HEK293T (cell line): ENCODE results near the gene L3MBTL4.

Experiments used
- CTCF ChIA-PET: fragments of 350-600 bp; formaldehyde crosslinking; extraction: SDS; loops from one replicate; lab custom pipeline; 2021; ENCODE audit warnings: antibody characterized with exemption, inconsistent platforms; lab: Yijun Ruan, JAX
- POLR2A ChIA-PET: fragments of 350-600 bp; formaldehyde crosslinking; extraction: SDS; loops from one replicate; lab custom pipeline; 2020; ENCODE audit warnings: antibody characterized with exemption, inconsistent platforms; lab: Yijun Ruan, JAX
- DNase-seq: peaks from one replicate; pipeline ENCODE4 v3.0.0; 2012; ENCODE audit warnings: mixed read lengths; ENCODE audit errors: extremely low spot score
- ARNT ChIP-seq: fragments of 450-650 bp; IDR thresholded peaks from 2 replicates; pipeline ENCODE4 v1.6.1; 2017; ENCODE audit warnings: mild to moderate bottlenecking
- BHLHE40 ChIP-seq: fragments of 450-650 bp; IDR thresholded peaks from 2 replicates; pipeline ENCODE4 v1.6.1; 2016; ENCODE audit warnings: mild to moderate bottlenecking, moderate library complexity, borderline replicate concordance
- CTBP1 ChIP-seq: fragments of 450-650 bp; IDR thresholded peaks from 2 replicates; pipeline ENCODE4 v1.6.1; 2016; ENCODE audit warnings: borderline replicate concordance
- ELF4 ChIP-seq: fragments of 450-650 bp; IDR thresholded peaks from 2 replicates; pipeline ENCODE4 v1.6.1; 2017; ENCODE audit warnings: antibody characterized with exemption
- FOXA1 ChIP-seq: fragments of 450-650 bp; IDR thresholded peaks from 2 replicates; pipeline ENCODE4 v1.6.1; 2016; ENCODE audit warnings: mild to moderate bottlenecking
- FOXK2 ChIP-seq: fragments of 450-650 bp; IDR thresholded peaks from 2 replicates; pipeline ENCODE4 v1.6.1; 2016; ENCODE audit warnings: mild to moderate bottlenecking
- FOXM1 ChIP-seq: fragments of 450-650 bp; IDR thresholded peaks from 2 replicates; pipeline ENCODE4 v1.6.1; 2017; ENCODE audit warnings: mild to moderate bottlenecking, borderline replicate concordance
- HDGF ChIP-seq: fragments of 450-650 bp; IDR thresholded peaks from 2 replicates; pipeline ENCODE4 v1.6.1; 2017; ENCODE audit warnings: antibody characterized with exemption, borderline replicate concordance
- L3MBTL2 ChIP-seq: fragments of 450-650 bp; conservative IDR thresholded peaks from 2 replicates; pipeline ENCODE4 v1.6.1; 2016; ENCODE audit warnings: mild to moderate bottlenecking
- LEF1 ChIP-seq: fragments of 450-650 bp; IDR thresholded peaks from 2 replicates; pipeline ENCODE4 v1.6.1; 2017; ENCODE audit warnings: mild to moderate bottlenecking, borderline replicate concordance
- NFRKB ChIP-seq: fragments of 450-650 bp; IDR thresholded peaks from 2 replicates; pipeline ENCODE4 v1.6.1; 2016; ENCODE audit warnings: mild to moderate bottlenecking, moderate library complexity
- SP1 ChIP-seq: fragments of 450-650 bp; IDR thresholded peaks from 2 replicates; pipeline ENCODE4 v1.6.1; 2017
- SUZ12 ChIP-seq: fragments of 450-650 bp; IDR thresholded peaks from 2 replicates; pipeline ENCODE4 v1.6.1; 2016; ENCODE audit warnings: mild to moderate bottlenecking
- TARDBP ChIP-seq: fragments of 450-650 bp; IDR thresholded peaks from 2 replicates; pipeline ENCODE4 v1.6.1; 2016
- ZNF384 ChIP-seq: fragments of 450-650 bp; IDR thresholded peaks from 2 replicates; pipeline ENCODE4 v1.6.1; 2016
- TF ChIP-seq, protein P1 (sequence below): fragments of 450-650 bp; IDR thresholded peaks from 2 replicates; pipeline ENCODE4 v1.6.1; 2016

The L3MBTL4 gene

GRCh38 chr18:5967666-5968065, 447.0 kb downstream of the L3MBTL4 start:
- POLR2A ChIA-PET, result no interaction called here
- no peak for DNase-seq
- CTCF ChIA-PET, result no interaction called here
- no peak for TF ChIP-seq HDGF

DNA sequence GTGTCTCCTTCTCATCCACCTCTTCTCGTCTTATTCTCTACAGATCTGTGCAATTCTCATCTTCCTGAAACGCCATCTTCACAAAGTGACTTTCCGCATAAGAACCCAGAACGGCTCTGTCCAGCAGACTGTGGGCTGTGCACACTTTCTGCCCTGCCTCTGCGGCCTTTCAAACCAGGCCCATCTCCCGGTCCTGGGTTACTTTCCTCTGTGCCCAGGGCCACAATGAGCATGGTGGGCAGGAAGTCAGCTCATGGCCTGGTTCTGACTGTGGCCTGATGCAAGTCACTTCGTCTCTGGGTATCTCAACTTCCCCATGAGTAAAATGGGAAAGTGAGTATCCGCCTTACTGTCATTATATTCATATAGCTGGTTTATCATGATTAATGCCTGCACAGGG, 447.7 kb downstream of the L3MBTL4 start:
- ChIA-PET POLR2A (no interaction called here), CTCF (no interaction called here)

DNA sequence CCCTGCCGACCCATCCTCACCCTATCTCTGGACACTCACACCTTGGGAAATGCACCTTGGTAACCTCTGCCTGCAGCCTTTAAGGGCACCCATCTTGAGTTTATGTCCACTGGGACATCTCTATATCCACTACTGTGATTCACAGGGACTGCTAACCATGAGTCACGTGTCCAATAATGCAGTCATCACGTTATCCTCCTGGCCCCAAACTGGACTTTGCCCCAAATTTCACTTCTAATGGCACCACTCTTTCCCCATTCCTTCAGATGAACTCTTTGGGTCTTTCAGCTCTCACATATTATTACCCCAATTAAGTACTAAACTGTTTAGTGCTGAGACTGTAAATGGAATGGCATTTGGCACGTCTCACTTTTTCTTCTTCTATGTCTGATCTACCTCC, 448.2 kb downstream of the L3MBTL4 start:
- TF ChIP-seq SUZ12, result no peak
- no peak for DNase-seq
- ChIA-PET CTCF (no interaction called here), POLR2A (no interaction called here)

More for the DNA sequence above, 447.7 kb downstream of the L3MBTL4 start:
- no peak for DNase-seq
- TF ChIP-seq, protein P1, sequence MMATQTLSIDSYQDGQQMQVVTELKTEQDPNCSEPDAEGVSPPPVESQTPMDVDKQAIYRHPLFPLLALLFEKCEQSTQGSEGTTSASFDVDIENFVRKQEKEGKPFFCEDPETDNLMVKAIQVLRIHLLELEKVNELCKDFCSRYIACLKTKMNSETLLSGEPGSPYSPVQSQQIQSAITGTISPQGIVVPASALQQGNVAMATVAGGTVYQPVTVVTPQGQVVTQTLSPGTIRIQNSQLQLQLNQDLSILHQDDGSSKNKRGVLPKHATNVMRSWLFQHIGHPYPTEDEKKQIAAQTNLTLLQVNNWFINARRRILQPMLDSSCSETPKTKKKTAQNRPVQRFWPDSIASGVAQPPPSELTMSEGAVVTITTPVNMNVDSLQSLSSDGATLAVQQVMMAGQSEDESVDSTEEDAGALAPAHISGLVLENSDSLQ, result no peak
- TF ChIP-seq ARNT (no peak), FOXA1 (no peak), ZNF384 (no peak), CTBP1 (no peak), FOXM1 (no peak), NFRKB (no peak), SUZ12 (no peak), L3MBTL2 (no peak), ELF4 (no peak), TARDBP (no peak)

GRCh38 chr18:5964996-5965395, 449.7 kb downstream of the L3MBTL4 start:
- TF ChIP-seq NFRKB, result no peak
- no peak for TF ChIP-seq BHLHE40
- TF ChIP-seq TARDBP, result no peak
- no peak for TF ChIP-seq CTBP1
- no peak for TF ChIP-seq ELF4
- TF ChIP-seq ZNF384, result no peak
- TF ChIP-seq FOXK2, result no peak
- TF ChIP-seq ARNT, result no peak
- no peak for TF ChIP-seq SUZ12
- TF ChIP-seq HDGF, result no peak
- no peak for TF ChIP-seq LEF1
- no peak for TF ChIP-seq L3MBTL2
- TF ChIP-seq, protein P1, result no peak
- ChIA-PET CTCF (no interaction called here), POLR2A (no interaction called here)
- DNase-seq, result no peak

- POLR2A ChIA-PET, result interaction anchor here (0.6 kb wide), 1 partner anchor 11 kb away, joined by 3 read pairs; no protein-coding TSS in a partner anchor
- no peak for TF ChIP-seq LEF1
- DNase-seq, result no peak
- CTCF ChIA-PET, result no interaction called here
These were observed 450.1 kb downstream of the L3MBTL4 start for GRCh38 chr18:5964596-5964995.

DNA sequence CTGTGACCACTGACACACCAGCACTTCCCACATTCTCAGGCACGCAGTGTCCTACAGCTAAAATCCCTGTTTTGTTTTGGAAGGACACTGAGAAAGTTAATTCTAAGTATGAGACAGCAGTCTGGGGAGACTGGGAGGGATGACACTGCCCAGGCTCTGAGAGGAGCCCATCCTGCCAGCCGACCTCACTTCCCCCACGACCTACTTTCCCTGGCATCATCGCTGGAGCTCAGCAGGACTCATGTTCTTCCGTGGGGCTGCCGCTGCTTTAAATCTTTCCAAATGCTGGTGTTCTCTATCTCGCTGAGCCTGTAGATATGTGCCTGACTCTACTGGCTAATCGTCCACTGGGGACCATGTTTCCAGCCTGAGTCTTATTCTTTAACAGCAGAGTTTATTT, 450.6 kb downstream of the L3MBTL4 start:
- ChIA-PET POLR2A (interaction anchor here (0.6 kb wide), 1 partner anchor 10 kb away, joined by 3 read pairs; no protein-coding TSS in a partner anchor), CTCF (no interaction called here)

DNA sequence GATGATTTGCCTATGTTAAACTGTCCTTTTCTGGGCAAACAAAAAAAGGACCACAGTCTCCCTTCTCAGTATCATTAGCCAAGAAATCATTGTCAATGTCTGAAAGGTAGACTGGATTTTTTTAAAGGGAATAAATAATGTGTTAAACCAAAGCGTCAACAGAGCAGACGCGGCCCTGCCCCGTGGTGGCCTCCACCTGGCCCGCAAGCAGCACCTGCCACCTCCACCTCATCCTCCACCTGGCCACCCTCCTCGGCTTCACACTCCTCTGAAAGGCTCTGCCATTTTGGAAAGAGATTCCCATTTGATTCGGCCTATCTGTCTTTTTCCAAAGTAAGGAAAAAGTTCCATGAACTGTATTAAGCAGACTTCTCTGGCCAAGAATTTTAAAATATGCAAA, 451.4 kb downstream of the L3MBTL4 start:
- POLR2A ChIA-PET, result no interaction called here
- no peak for DNase-seq
- CTCF ChIA-PET, result no interaction called here
- TF ChIP-seq, protein P1, result no peak
- TF ChIP-seq ARNT, result no peak
- no peak for TF ChIP-seq L3MBTL2
- TF ChIP-seq NFRKB, result no peak
- TF ChIP-seq ELF4, result no peak
- TF ChIP-seq FOXM1, result no peak
- TF ChIP-seq LEF1, result no peak
- no peak for TF ChIP-seq CTBP1
- TF ChIP-seq TARDBP, result no peak
- no peak for TF ChIP-seq FOXA1
- no peak for TF ChIP-seq SP1
- no peak for TF ChIP-seq SUZ12
- no peak for TF ChIP-seq BHLHE40
- no peak for TF ChIP-seq FOXK2
- no peak for TF ChIP-seq ZNF384
- no peak for TF ChIP-seq HDGF

More for the DNA sequence above, 450.6 kb downstream of the L3MBTL4 start:
- DNase-seq, result no peak
- TF ChIP-seq HDGF, result no peak
- no peak for TF ChIP-seq SUZ12
- no peak for TF ChIP-seq SP1
- no peak for TF ChIP-seq BHLHE40
- no peak for TF ChIP-seq ELF4
- TF ChIP-seq, protein P1, result no peak
- no peak for TF ChIP-seq CTBP1
